Duodenal mucosa (tissue), 2 donors: ENCODE measurements around the gene MAPKBP1.

Experiments
- H3K27ac ChIP-seq: one replicate; pipeline ENCODE4 v1.7.0; 2013; ENCODE audit warnings: low read depth, low read length
- H3K27me3 ChIP-seq, 2 donors: one replicate each; pipeline ENCODE4 v1.7.0; 2013; ENCODE audit warnings: low read length in 2 of 2, control low read depth in 1 of 2; ENCODE audit not compliant: insufficient read depth in 2 of 2, control insufficient read depth in 1 of 2
- H3K36me3 ChIP-seq, 2 donors: one replicate each; pipeline ENCODE4 v1.7.0; 2013; ENCODE audit warnings: low read length in 2 of 2, control low read depth in 1 of 2; ENCODE audit not compliant: insufficient read depth in 2 of 2, control insufficient read depth in 1 of 2
- H3K4me1 ChIP-seq, 2 donors: one replicate each; pipeline ENCODE4 v1.7.0; 2013; ENCODE audit warnings: low read length in 2 of 2, control low read depth in 1 of 2; ENCODE audit not compliant: insufficient read depth in 2 of 2, control insufficient read depth in 1 of 2
- H3K4me3 ChIP-seq, 2 donors: one replicate each; pipeline ENCODE4 v1.7.0; 2013; ENCODE audit warnings: low read length in 2 of 2, low read depth in 1 of 2
- H3K9ac ChIP-seq, 2 donors: one replicate each; pipeline ENCODE4 v1.7.0; 2013; ENCODE audit warnings: low read length in 2 of 2, low read depth in 1 of 2
- H3K9me3 ChIP-seq, 2 donors: one replicate each; pipeline ENCODE4 v1.7.0; 2013; ENCODE audit warnings: low read length in 2 of 2, control low read depth in 1 of 2; ENCODE audit not compliant: control insufficient read depth in 1 of 2

Gene MAPKBP1

DNA sequence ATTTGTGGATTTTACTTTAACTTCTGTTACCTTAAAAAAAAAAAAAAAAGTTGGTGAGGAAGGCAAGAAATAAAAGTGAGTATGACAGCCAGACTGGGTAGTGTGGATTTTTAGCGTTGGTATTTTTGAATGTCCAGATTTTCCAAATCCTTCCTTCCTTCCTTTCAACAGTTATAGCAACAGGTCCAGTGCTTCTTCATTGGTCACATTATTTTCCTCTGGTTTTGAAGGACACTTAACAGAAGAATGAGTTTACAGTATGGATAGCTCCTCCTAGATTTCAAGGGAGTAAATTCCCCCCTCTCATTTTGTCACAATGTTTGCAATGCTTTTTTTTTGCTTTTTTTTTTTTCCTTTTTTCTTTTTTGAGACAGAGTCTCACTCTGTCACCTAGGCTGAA is 6.4 kb downstream of the MAPKBP1 start:
- Histone ChIP-seq H3K27ac (no peak overlapping the region), H3K36me3 (no peaks in the 10 kb centered on the region), H3K27me3 (no peaks in the 10 kb centered on the region), H3K9me3 (no peaks in the 10 kb centered on the region), H3K9ac (no peak overlapping the region), H3K4me3 (no peak overlapping the region), H3K4me1 (peaks cover 14 to 39% of the 10 kb centered on the region in 2 donors)

DNA sequence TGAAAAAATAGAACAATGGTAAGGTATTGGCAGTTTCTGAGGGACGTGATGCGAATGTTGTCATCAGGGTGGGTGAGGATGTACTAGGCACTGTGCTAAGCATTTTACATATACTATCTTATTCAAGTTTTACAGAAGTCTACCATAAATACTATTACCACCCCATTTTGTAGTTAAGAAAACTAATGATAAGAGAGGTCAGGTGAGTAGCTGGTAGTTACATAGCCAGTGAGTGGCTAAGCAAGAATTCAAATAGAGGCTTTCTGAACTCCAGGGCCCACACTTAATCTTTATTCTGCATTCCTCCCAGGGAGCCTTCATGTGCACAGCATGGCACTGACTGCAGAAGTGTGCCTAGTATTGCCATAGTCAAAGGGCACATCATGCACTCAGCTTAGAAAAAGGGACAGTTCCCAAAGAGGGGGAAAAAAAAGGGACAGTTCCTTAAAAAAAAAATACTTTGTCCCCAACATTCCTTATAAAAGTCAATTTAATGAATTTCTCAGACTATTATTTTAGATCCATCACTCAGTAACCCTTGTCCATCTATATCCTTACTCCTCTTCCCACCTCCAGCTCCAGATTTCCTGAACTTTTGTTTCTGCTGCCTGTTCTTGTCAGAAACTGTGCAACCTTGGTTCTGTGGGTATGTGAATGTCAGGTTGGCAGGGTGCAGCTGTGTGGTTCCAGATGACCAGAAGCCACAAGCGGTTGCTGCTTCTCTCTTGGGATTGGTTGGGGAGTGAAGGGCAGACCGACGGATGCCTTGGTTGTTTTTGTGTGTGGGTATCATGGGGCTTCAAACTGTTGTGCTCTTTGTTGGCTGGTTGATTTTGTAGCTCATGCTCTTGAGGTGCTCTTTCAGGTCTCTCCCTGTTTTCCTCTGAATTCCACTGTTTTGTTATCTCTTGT is 8.3 kb downstream of the MAPKBP1 start:
- no peak overlapping the region for H3K9ac ChIP-seq
- no peak overlapping the region for H3K4me3 ChIP-seq
- H3K9me3 ChIP-seq: no peaks in the 10 kb centered on the region
- no peaks in the 10 kb centered on the region for H3K27me3 ChIP-seq
- no peak overlapping the region for H3K27ac ChIP-seq
- no peaks in the 10 kb centered on the region for H3K36me3 ChIP-seq
- H3K4me1 ChIP-seq: peaks cover 9 to 27% of the 10 kb centered on the region in 2 donors

DNA sequence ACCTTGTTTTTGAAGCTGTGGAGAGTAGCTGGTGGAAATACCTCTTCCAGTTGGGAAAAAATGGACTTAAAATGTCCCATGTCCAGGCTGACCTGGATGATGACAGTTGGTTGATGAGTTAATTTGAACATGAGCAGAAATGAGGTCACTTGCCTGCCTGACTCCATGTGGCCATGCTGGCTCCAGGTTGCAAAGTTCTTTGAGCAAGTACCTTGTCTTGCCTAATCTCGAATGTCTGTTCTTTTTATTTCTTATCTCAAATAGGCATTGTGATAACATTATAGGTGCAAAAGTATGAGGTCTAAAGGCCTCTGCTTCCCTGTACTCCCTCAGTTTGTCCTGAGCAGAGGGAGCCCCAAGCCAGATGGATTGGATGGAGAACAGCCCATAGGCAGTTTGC is 9.0 kb downstream of the MAPKBP1 start:
- no peak overlapping the region for H3K27ac ChIP-seq
- H3K27me3 ChIP-seq: no peaks in the 10 kb centered on the region
- no peaks in the 10 kb centered on the region for H3K9me3 ChIP-seq
- H3K36me3 ChIP-seq: no peaks in the 10 kb centered on the region
- no peak overlapping the region for H3K9ac ChIP-seq
- H3K4me3 ChIP-seq: no peak overlapping the region
- peaks cover 9 to 23% of the 10 kb centered on the region in 2 donors for H3K4me1 ChIP-seq

DNA sequence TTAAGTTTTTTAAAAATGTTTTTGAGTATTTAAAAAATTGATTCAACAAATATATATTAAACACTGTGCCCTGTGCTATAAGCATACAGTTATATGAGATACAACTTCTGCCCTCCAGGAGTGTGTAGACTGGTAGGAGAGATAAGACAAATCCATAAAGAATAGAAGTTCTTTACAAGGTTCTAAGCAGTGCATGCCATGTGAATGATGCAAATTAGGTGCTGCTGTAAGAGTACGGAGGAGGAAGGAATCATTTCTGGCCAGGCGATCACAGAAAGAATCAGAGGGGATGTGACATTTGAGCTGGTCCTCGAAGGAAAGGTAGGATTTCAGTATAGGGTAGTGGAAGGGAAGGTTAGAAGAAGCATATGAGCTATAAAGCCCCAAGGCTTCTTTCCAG is 14.0 kb downstream of the MAPKBP1 start:
- Histone ChIP-seq H3K27me3 (no peaks in the 10 kb centered on the region), H3K4me3 (no peak overlapping the region), H3K4me1 (peaks cover 36 to 42% of the 10 kb centered on the region in 2 donors), H3K9ac (no peak overlapping the region), H3K27ac (no peak overlapping the region), H3K36me3 (no peaks in the 10 kb centered on the region), H3K9me3 (no peaks in the 10 kb centered on the region)

DNA sequence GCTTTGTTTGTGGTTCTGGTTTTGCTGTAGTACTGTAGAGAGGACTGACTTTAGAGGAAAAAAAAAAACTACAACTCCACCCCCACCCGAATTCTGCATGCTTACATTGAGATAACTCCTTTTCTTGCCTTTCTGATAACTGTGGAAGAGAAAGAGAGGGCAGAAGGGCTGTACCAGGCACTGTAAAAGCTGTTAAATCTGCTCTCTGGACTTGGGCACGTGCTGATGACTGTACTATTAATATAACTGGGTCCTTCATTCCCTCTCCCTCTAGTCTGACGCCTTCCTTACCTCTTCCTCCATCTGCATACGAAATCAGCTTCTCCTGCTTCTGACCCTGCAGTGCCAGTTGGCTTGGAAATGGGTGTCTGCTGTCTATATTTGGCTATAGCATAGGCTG is 15.0 kb downstream of the MAPKBP1 start:
- Histone ChIP-seq H3K4me1 (peaks cover 35 to 39% of the 10 kb centered on the region in 2 donors), H3K9ac (peak overlapping the region in 1 of 2 donors; percentile 23), H3K4me3 (peak overlapping the region; percentile 5 to 47), H3K36me3 (no peaks in the 10 kb centered on the region), H3K9me3 (no peaks in the 10 kb centered on the region), H3K27me3 (no peaks in the 10 kb centered on the region), H3K27ac (peak overlapping the region; percentile 61)

DNA sequence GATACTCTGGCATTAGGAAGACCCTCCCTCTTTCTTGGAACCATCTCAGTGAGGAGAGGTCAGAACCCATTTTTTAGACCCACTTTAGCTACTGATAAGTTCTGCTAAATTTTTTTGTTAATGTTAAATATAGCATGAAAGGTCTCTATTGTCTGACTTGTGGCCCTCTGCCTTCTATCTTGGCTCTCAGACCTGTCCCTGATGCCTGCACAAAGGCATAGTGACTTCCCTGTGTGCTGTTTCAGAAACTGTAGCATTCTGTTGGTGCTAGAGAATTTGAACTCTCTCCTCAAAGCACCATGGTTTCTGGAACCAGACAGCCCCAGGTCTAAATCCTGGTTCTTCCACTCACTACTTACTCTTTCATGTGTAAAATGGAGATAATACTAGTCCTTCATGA is 15.4 kb downstream of the MAPKBP1 start:
- Histone ChIP-seq H3K27me3 (no peaks in the 10 kb centered on the region), H3K4me1 (peaks cover 35 to 39% of the 10 kb centered on the region in 2 donors), H3K4me3 (peak overlapping the region; percentile 5 to 47), H3K27ac (peak overlapping the region; percentile 61), H3K9ac (peak overlapping the region in 1 of 2 donors; percentile 23), H3K9me3 (no peaks in the 10 kb centered on the region), H3K36me3 (no peaks in the 10 kb centered on the region)

DNA sequence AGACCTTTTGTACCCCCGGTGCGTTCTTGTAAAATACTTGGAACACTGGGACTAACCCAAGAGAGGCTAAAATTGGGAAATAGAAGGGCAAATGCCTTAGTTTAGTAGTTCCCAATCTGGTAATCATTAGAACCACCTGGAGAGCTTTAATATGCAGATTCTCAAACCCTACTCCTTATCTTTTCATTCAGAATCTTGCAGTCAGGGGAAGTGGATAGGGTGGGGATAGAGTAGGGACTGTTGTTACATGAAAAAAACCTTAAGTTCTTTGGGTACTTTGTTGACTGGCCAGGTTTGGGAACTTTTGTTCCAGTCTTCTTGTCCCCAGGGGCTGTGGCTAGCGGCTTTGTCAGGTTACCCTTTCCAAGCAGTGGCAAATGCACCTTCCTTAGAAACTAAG is 15.9 kb downstream of the MAPKBP1 start:
- no peaks in the 10 kb centered on the region for H3K27me3 ChIP-seq
- H3K9me3 ChIP-seq: no peaks in the 10 kb centered on the region
- H3K9ac ChIP-seq: peak overlapping the region in 1 of 2 donors; percentile 23
- H3K4me1 ChIP-seq: peaks cover 35 to 39% of the 10 kb centered on the region in 2 donors
- H3K27ac ChIP-seq: no peak overlapping the region
- H3K4me3 ChIP-seq: peak overlapping the region in 1 of 2 donors; percentile 47
- no peaks in the 10 kb centered on the region for H3K36me3 ChIP-seq

DNA sequence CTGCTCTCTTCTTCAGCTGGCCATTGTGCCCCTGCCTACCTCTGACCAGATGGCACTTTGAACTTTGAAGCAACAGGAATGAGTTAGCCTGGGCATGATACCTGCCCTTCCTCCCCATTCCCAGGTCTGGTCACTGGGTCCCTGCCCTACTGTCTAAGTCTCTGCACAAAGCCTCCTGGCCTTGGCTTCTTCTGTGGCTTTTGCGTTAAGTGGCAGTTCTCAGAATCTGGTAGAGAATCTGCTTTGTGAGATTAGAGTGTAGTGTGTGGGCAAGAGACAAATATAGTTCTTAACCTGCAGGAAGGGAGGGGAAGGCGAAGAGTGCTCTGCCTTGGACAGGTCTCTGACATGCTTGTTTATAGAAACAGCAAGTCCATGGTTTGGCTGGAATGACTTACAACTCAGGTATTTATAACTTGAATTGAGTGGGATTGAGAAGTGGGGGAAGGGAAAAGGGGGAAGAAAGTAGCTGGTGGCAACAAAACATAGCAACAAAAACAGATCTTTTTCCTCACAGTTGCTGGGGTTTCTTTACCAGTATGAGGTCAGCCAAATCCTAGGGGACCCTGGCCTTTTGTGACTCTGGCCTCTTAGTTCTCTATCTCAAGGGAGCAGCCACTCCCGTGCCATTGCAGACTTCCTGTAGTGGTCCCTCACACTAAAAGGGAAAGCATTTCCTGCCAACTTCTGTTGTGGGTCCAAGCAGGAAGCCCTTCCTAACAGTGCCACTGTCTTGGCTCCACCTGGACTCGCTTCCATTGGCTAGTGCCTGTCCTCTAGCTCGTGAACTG is 16.7 kb downstream of the MAPKBP1 start:
- Histone ChIP-seq H3K27me3 (no peaks in the 10 kb centered on the region), H3K4me1 (peaks cover 37 to 41% of the 10 kb centered on the region in 2 donors), H3K36me3 (no peaks in the 10 kb centered on the region), H3K9me3 (no peaks in the 10 kb centered on the region), H3K4me3 (peak overlapping the region in 1 of 2 donors; percentile 31), H3K27ac (peak overlapping the region; percentile 0), H3K9ac (no peak overlapping the region)

DNA sequence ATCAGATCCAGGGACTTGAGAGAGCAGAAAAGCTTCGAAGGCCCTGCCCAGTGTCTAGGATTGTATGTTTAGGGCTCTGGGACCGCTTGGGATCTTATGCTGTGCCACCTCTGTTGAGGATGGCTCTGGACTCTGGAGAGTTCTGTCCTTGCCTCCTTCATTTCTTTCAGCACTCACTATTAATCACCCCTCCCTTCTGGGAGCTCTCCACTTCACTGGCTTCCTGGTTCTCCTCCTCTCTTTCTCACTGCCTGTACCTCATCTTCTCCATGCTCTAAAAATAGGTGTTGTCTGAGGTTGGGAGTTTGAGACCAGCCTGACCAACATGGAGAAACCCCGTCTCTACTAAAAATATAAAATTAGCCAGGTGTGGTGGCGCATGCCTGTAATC is 17.3 kb downstream of the MAPKBP1 start:
- Histone ChIP-seq H3K27me3 (no peaks in the 10 kb centered on the region), H3K9me3 (no peaks in the 10 kb centered on the region), H3K36me3 (no peaks in the 10 kb centered on the region), H3K9ac (no peak overlapping the region), H3K27ac (no peak overlapping the region), H3K4me3 (peak overlapping the region in 1 of 2 donors; percentile 31), H3K4me1 (peaks cover 40 to 42% of the 10 kb centered on the region in 2 donors)
